Choroid plexus epithelial cell (primary cell): ENCODE results near the gene FNDC3A.
A peak's percentile ranks its signal among the peaks of the same experiment; 100 is the strongest.

Experiments used
- DNase-seq: peaks from one replicate; pipeline ENCODE4 v3.0.0-alpha.2; 2010; ENCODE audit warnings: low read depth
- H3K4me3 ChIP-seq: 2 replicates; pipeline ENCODE4 v1.5.1; 2011; ENCODE audit warnings: low read depth, mild to moderate bottlenecking, control low read depth, low read length, moderate library complexity
- CTCF ChIP-seq: conservative IDR thresholded peaks from 2 replicates; pipeline ENCODE4 v1.5.1; 2011; ENCODE audit warnings: low read depth, mild to moderate bottlenecking, control low read depth, inconsistent platforms, low read length, moderate library complexity

FNDC3A gene

GRCh38 chr13:49214917-49215376 lies 239.2 kb downstream of the FNDC3A start:
- H3K4me3 ChIP-seq, result no peak overlapping the region
- peak; percentile 22 for DNase-seq
- peak; percentile 1 for TF ChIP-seq CTCF

- H3K4me3 ChIP-seq, result no peak overlapping the region
- TF ChIP-seq CTCF, result no peak
- DNase-seq, result no peak
Measured at GRCh38 chr13:49216334-49216733, 240.6 kb downstream of the FNDC3A start.

- no peak overlapping the region for H3K4me3 ChIP-seq
- no peak for DNase-seq
- no peak for TF ChIP-seq CTCF
Measured at GRCh38 chr13:49217962-49218492, 242.3 kb downstream of the FNDC3A start.

- TF ChIP-seq CTCF, result no peak
- no peak overlapping the region for H3K4me3 ChIP-seq
- peak; percentile 29 for DNase-seq
Measured at GRCh38 chr13:49218493-49219051, 242.9 kb downstream of the FNDC3A start.

- H3K4me3 ChIP-seq, result peak overlapping the region; percentile 18
- TF ChIP-seq CTCF, result no peak
- DNase-seq, result peak; percentile 15
Measured at GRCh38 chr13:49219647-49220035, 243.9 kb downstream of the FNDC3A start.

DNA sequence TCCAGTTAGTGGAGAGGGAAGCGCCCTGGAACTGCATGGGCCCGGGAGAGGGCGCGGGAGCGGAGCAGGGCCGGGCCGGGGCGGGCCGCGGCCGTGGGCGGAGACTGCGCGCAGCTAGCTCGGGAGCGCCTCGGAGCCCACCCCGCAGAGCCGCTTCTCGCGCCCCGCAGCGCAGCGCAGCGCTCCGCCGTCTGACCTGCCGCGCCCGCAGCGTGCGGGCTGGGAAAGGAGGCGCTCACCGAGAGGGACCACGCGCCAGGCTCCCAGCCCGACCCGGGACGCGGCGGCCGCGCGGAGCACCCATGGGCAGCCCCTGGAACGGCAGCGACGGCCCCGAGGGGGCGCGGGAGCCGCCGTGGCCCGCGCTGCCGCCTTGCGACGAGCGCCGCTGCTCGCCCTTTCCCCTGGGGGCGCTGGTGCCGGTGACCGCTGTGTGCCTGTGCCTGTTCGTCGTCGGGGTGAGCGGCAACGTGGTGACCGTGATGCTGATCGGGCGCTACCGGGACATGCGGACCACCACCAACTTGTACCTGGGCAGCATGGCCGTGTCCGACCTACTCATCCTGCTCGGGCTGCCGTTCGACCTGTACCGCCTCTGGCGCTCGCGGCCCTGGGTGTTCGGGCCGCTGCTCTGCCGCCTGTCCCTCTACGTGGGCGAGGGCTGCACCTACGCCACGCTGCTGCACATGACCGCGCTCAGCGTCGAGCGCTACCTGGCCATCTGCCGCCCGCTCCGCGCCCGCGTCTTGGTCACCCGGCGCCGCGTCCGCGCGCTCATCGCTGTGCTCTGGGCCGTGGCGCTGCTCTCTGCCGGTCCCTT lies 244.5 kb downstream of the FNDC3A start, which contains the start of gene MLNR:
TSS of gene MLNR (plus strand) at position 303 of the 820 bp plus-strand sequence. CDS start at position 303, 0 bp downstream.
- no peak for TF ChIP-seq CTCF
- peak within 1 kb of the TSS; percentile 18 for H3K4me3 ChIP-seq
- DNase-seq, result no peak
